Neural progenitor cell (in vitro differentiated cells): Measurements from ENCODE around the gene MED31. TPM values are rescaled to one million over a fixed set of nuclear protein-coding genes. Genes with fewer than 3 reads are reported as not detected.

Source experiments
- DNase-seq: peaks from one replicate; pipeline ENCODE4 v3.0.0-alpha.2; 2016; ENCODE audit warnings: low spot score
- H2AFZ ChIP-seq: fragments of 200-600 bp; sonication (generic); replicated peaks from 2 replicates; pipeline ENCODE4 v1.6.1; 2016; ENCODE audit warnings: antibody characterized with exemption
- H3F3A ChIP-seq: fragments of 200-600 bp; sonication (generic); 2 replicates; pipeline ENCODE4 v1.6.1; 2016; ENCODE audit warnings: antibody characterized with exemption, low read depth
- H3K27ac ChIP-seq: fragments of 200-600 bp; sonication (generic); 2 replicates; pipeline ENCODE4 v1.5.1; 2016; ENCODE audit warnings: mild to moderate bottlenecking
- H3K27me3 ChIP-seq: fragments of 200-600 bp; sonication (generic); 2 replicates; pipeline ENCODE4 v1.6.1; 2016; ENCODE audit warnings: mild to moderate bottlenecking, moderate library complexity
- H3K36me3 ChIP-seq: fragments of 200-600 bp; sonication (generic); 2 replicates; pipeline ENCODE4 v1.5.1; 2016
- H3K4me1 ChIP-seq: fragments of 200-600 bp; sonication (generic); 2 replicates; pipeline ENCODE4 v1.6.1; 2016; ENCODE audit warnings: mixed run types
- H3K4me2 ChIP-seq: fragments of 200-600 bp; sonication (generic); 2 replicates; pipeline ENCODE4 v1.6.1; 2016
- H3K4me3 ChIP-seq: fragments of 200-600 bp; sonication (generic); 2 replicates; pipeline ENCODE4 v1.5.1; 2016
- H3K79me2 ChIP-seq: fragments of 200-600 bp; sonication (generic); 2 replicates; pipeline ENCODE4 v1.6.1; 2016; ENCODE audit warnings: low read depth
- H3K9ac ChIP-seq: fragments of 200-600 bp; sonication (generic); 2 replicates; pipeline ENCODE4 v1.6.1; 2016
- H3K9me3 ChIP-seq: fragments of 200-600 bp; sonication (generic); 2 replicates; pipeline ENCODE4 v1.5.1; 2016; ENCODE audit warnings: low read depth
- H4K20me1 ChIP-seq: fragments of 200-600 bp; sonication (generic); 2 replicates; pipeline ENCODE4 v1.6.1; 2016; ENCODE audit warnings: low read depth
- H3K27ac Mint-ChIP-seq: 3 replicates; pipeline ENCODE4 v1.8.0; 2021; ENCODE audit warnings: mixed read lengths
- H3K27me3 Mint-ChIP-seq: 2 replicates; pipeline ENCODE4 v1.8.0; 2022; ENCODE audit warnings: low read depth, mild to moderate bottlenecking, inconsistent platforms, moderate library complexity, mixed read lengths; ENCODE audit not compliant: insufficient read depth
- H3K36me3 Mint-ChIP-seq: 3 replicates; pipeline ENCODE4 v1.8.0; 2021; ENCODE audit warnings: mixed read lengths
- H3K4me1 Mint-ChIP-seq: 3 replicates; pipeline ENCODE4 v1.8.0; 2021; ENCODE audit warnings: mixed read lengths
- H3K4me3 Mint-ChIP-seq: 3 replicates; pipeline ENCODE4 v1.8.0; 2021; ENCODE audit warnings: mild to moderate bottlenecking, moderate library complexity, mixed read lengths
- H3K9me3 Mint-ChIP-seq: 3 replicates; pipeline ENCODE4 v1.8.0; 2020; ENCODE audit warnings: mixed read lengths
- CTCF ChIP-seq: fragments of 200-600 bp; sonication (generic); IDR thresholded peaks from 2 replicates; pipeline ENCODE4 v1.5.1; 2017; ENCODE audit warnings: antibody characterized with exemption, mild to moderate bottlenecking
- EZH2 ChIP-seq: fragments of 200-600 bp; sonication (generic); IDR thresholded peaks from 2 replicates; pipeline ENCODE4 v1.6.1; 2017; ENCODE audit warnings: antibody characterized with exemption, mild to moderate bottlenecking, moderate library complexity
- EZH2phosphoT487 ChIP-seq: fragments of 200-600 bp; sonication (generic); IDR thresholded peaks from 2 replicates; pipeline ENCODE4 v1.6.1; 2017; ENCODE audit warnings: antibody characterized with exemption
- total RNA-seq: library from RNA; depleted of rRNA; stranded (reverse); fragments of >200 nt; gene quantifications from 2 replicates; pipeline ENCODE4 v1.2.3, GENCODE V29; 2015; ENCODE audit warnings: low replicate concordance

Gene MED31
- total RNA-seq, 1 donor from 2014 or later: 35.7 TPM

- no peaks in the 10 kb centered on the region for H4K20me1 ChIP-seq
- H3K4me3 Mint-ChIP-seq: no peak overlapping the region
- no peaks in the 10 kb centered on the region for H3K36me3 Mint-ChIP-seq
- H2AFZ ChIP-seq: no peak overlapping the region
- no peak overlapping the region for H3K27ac ChIP-seq
- H3K27me3 ChIP-seq: peaks cover 7% of the 10 kb centered on the region
- H3K27me3 Mint-ChIP-seq: peaks cover 6% of the 10 kb centered on the region
- no peak for DNase-seq
- no peaks in the 10 kb centered on the region for H3F3A ChIP-seq
- H3K4me2 ChIP-seq: no peak overlapping the region
- H3K4me1 Mint-ChIP-seq: peaks cover 4% of the 10 kb centered on the region
- H3K4me1 ChIP-seq: no peaks in the 10 kb centered on the region
- H3K9ac ChIP-seq: no peak overlapping the region
- TF ChIP-seq EZH2 (no peak), CTCF (no peak), EZH2phosphoT487 (no peak)
- no peaks in the 10 kb centered on the region for H3K79me2 ChIP-seq
- H3K36me3 ChIP-seq: no peaks in the 10 kb centered on the region
- H3K9me3 ChIP-seq: no peaks in the 10 kb centered on the region
- no peaks in the 10 kb centered on the region for H3K9me3 Mint-ChIP-seq
- no peak overlapping the region for H3K27ac Mint-ChIP-seq
- H3K4me3 ChIP-seq: no peak overlapping the region
These were observed 18.2 kb upstream of the MED31 start for GRCh38 chr17:6669479-6670212.

GRCh38 chr17:6668727-6669425 lies 17.5 kb upstream of the MED31 start:
- no peak for TF ChIP-seq CTCF
- no peak for TF ChIP-seq EZH2
- TF ChIP-seq EZH2phosphoT487: no peak

DNA sequence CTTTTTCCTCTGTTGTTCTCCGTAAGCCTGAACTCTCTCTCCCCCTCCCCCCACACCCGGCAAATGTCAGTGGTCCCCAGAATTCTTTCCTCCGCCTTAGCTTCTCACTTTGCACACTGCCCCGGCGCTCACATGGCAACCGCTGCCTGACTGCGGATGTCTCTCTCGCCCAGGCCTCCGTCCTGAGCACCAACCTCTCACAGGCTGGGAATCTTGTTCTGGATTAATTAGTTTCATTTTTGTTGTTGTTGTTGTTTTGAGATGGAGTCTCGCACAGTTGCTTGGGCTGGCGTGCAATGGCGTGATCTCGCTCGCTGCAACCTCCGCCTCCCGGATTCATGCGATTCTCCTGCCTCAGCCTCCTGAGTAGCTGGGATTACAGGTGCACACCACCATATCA lies 16.8 kb upstream of the MED31 start:
- H3K27ac ChIP-seq: no peak overlapping the region

More at GRCh38 chr17:6668727-6669425, 17.5 kb upstream of the MED31 start:
- Histone ChIP-seq H3K4me3 (no peak overlapping the region), H3K4me2 (no peak overlapping the region), H3F3A (no peaks in the 10 kb centered on the region), H3K27me3 (peaks cover 7% of the 10 kb centered on the region), H2AFZ (no peak overlapping the region), H3K9ac (no peak overlapping the region), H3K4me1 (no peaks in the 10 kb centered on the region), H4K20me1 (no peaks in the 10 kb centered on the region), H3K79me2 (no peaks in the 10 kb centered on the region), H3K9me3 (no peaks in the 10 kb centered on the region), H3K36me3 (no peaks in the 10 kb centered on the region), H3K27ac (no peak overlapping the region)
- peaks cover 4% of the 10 kb centered on the region for H3K4me1 Mint-ChIP-seq
- no peaks in the 10 kb centered on the region for H3K36me3 Mint-ChIP-seq
- H3K9me3 Mint-ChIP-seq: no peaks in the 10 kb centered on the region
- H3K4me3 Mint-ChIP-seq: no peak overlapping the region
- no peak overlapping the region for H3K27ac Mint-ChIP-seq
- peaks cover 6% of the 10 kb centered on the region for H3K27me3 Mint-ChIP-seq
- no peak for DNase-seq

More for the DNA sequence above, 16.8 kb upstream of the MED31 start:
- Histone ChIP-seq H3K9ac (no peak overlapping the region), H3F3A (no peaks in the 10 kb centered on the region), H3K79me2 (no peaks in the 10 kb centered on the region), H3K36me3 (no peaks in the 10 kb centered on the region), H3K27me3 (peaks cover 7% of the 10 kb centered on the region), H3K4me2 (no peak overlapping the region), H3K4me3 (no peak overlapping the region), H2AFZ (no peak overlapping the region), H3K9me3 (no peaks in the 10 kb centered on the region), H4K20me1 (no peaks in the 10 kb centered on the region), H3K4me1 (no peaks in the 10 kb centered on the region)
- H3K4me3 Mint-ChIP-seq: no peak overlapping the region
- no peak for DNase-seq
- peaks cover 4% of the 10 kb centered on the region for H3K4me1 Mint-ChIP-seq
- no peak overlapping the region for H3K27ac Mint-ChIP-seq
- TF ChIP-seq EZH2: no peak
- no peak for TF ChIP-seq CTCF
- no peak for TF ChIP-seq EZH2phosphoT487
- no peaks in the 10 kb centered on the region for H3K9me3 Mint-ChIP-seq
- H3K27me3 Mint-ChIP-seq: peaks cover 8% of the 10 kb centered on the region
- H3K36me3 Mint-ChIP-seq: no peaks in the 10 kb centered on the region
